Endodermal cell (in vitro differentiated cells): ENCODE measurements around the gene CRYGS. TPM values are rescaled to one million over a fixed set of nuclear protein-coding genes. Genes with fewer than 3 reads are reported as not detected.

Source experiments
- DNase-seq: peaks from one replicate; pipeline ENCODE4 v3.0.0-alpha.2; 2017
- H3K27ac ChIP-seq: 2 replicates; pipeline ENCODE4 v1.5.1; 2013; ENCODE audit warnings: mild to moderate bottlenecking, low read depth, low read length, moderate library complexity
- H3K27me3 ChIP-seq: 2 replicates; pipeline ENCODE4 v1.6.1; 2013; ENCODE audit warnings: mild to moderate bottlenecking, low read length, moderate library complexity; ENCODE audit not compliant: insufficient read depth, control insufficient read depth, poor library complexity, severe bottlenecking
- H3K36me3 ChIP-seq: 2 replicates; pipeline ENCODE4 v1.7.0; 2013; ENCODE audit warnings: mild to moderate bottlenecking, low read length, moderate library complexity; ENCODE audit not compliant: control insufficient read depth, insufficient read depth
- H3K4me1 ChIP-seq: one replicate; pipeline ENCODE4 v1.7.0; 2013; ENCODE audit warnings: low read length; ENCODE audit not compliant: control insufficient read depth, insufficient read depth
- H3K4me3 ChIP-seq: 2 replicates; pipeline ENCODE4 v1.5.1; 2013; ENCODE audit warnings: mild to moderate bottlenecking, low read length, moderate library complexity
- H3K9ac ChIP-seq: 2 replicates; pipeline ENCODE4 v1.6.1; 2013; ENCODE audit warnings: mild to moderate bottlenecking, low read length, moderate library complexity; ENCODE audit not compliant: poor library complexity, severe bottlenecking; ENCODE audit errors: extremely low read depth
- H3K9me3 ChIP-seq: 2 replicates; pipeline ENCODE4 v1.6.1; 2013; ENCODE audit warnings: mild to moderate bottlenecking, low read length, moderate library complexity; ENCODE audit not compliant: control insufficient read depth
- H3K27ac Mint-ChIP-seq: 2 replicates; pipeline ENCODE4 v1.8.0; 2020; ENCODE audit warnings: mixed read lengths
- H3K27me3 Mint-ChIP-seq: 2 replicates; pipeline ENCODE4 v1.8.0; 2021; ENCODE audit warnings: mild to moderate bottlenecking, mixed read lengths; ENCODE audit not compliant: insufficient read depth
- H3K36me3 Mint-ChIP-seq: 2 replicates; pipeline ENCODE4 v1.8.0; 2020; ENCODE audit warnings: low read depth, mixed read lengths
- H3K4me1 Mint-ChIP-seq: 2 replicates; pipeline ENCODE4 v1.8.0; 2020; ENCODE audit warnings: mixed read lengths
- H3K4me3 Mint-ChIP-seq: 2 replicates; pipeline ENCODE4 v1.8.0; 2020; ENCODE audit warnings: mild to moderate bottlenecking, moderate library complexity, mixed read lengths
- H3K9me3 Mint-ChIP-seq: 2 replicates; pipeline ENCODE4 v1.8.0; 2020; ENCODE audit warnings: mild to moderate bottlenecking, mixed read lengths
- CTCF ChIP-seq: fragments of 200-600 bp; sonication (generic); conservative IDR thresholded peaks from 2 replicates; pipeline ENCODE4 v1.5.0; 2021; ENCODE audit warnings: antibody characterized with exemption, mild to moderate bottlenecking
- WGBS, 2 experiments: methylation state at CpG; one replicate each; pipeline versions ENCODE4 v1.1.5 to v1.1.7; 2013; ENCODE audit warnings: missing lambda C conversion rate in 2 of 2, mixed read lengths in 1 of 2; ENCODE audit not compliant: insufficient coverage in 1 of 2, insufficient read length in 1 of 2; 5-methylcytosine and 5-hydroxymethylcytosine counted together
- total RNA-seq, 2 donors: library from RNA; stranded (reverse); fragmentation: NEBNext Ultra II Directional in 1 of 2; extraction: Animal tissue kit (Norgen Biotek cat#: 25700) in 1 of 2; gene quantifications; 2 replicates in 1 of 2; 3 replicates in 1 of 2; pipeline ENCODE4 v1.2.1, GENCODE V29; 2021

The CRYGS gene
- total RNA-seq, 2 donors from 2014 or later = 2.0 to 2.4 TPM

GRCh38 chr3:186517218-186517617, 27.0 kb downstream of the CRYGS start:
- Histone ChIP-seq H3K27ac (no peak overlapping the region), H3K9ac (no peak overlapping the region), H3K4me1 (no peaks in the 10 kb centered on the region), H3K9me3 (no peaks in the 10 kb centered on the region), H3K36me3 (no peaks in the 10 kb centered on the region), H3K27me3 (no peaks in the 10 kb centered on the region), H3K4me3 (no peak overlapping the region)
- no peak for TF ChIP-seq CTCF
- no peak overlapping the region for H3K4me3 Mint-ChIP-seq
- H3K27ac Mint-ChIP-seq = no peak overlapping the region
- no peaks in the 10 kb centered on the region for H3K9me3 Mint-ChIP-seq
- no peaks in the 10 kb centered on the region for H3K4me1 Mint-ChIP-seq
- no peaks in the 10 kb centered on the region for H3K36me3 Mint-ChIP-seq
- no peak for DNase-seq
- H3K27me3 Mint-ChIP-seq = peaks cover 10% of the 10 kb centered on the region
- WGBS, 2 experiments = 92 to 98% methylated on average over 4 of the region's 4 CpGs

- Histone ChIP-seq H3K27ac (no peak overlapping the region), H3K27me3 (no peaks in the 10 kb centered on the region), H3K9me3 (no peaks in the 10 kb centered on the region), H3K9ac (no peak overlapping the region), H3K4me1 (no peaks in the 10 kb centered on the region), H3K4me3 (no peak overlapping the region), H3K36me3 (no peaks in the 10 kb centered on the region)
- 92 to 93% methylated on average over 2 of the region's 2 CpGs for WGBS, 2 experiments
- Mint-ChIP-seq H3K36me3 (no peaks in the 10 kb centered on the region), H3K27me3 (peaks cover 12% of the 10 kb centered on the region), H3K4me3 (no peak overlapping the region), H3K27ac (no peak overlapping the region), H3K9me3 (no peaks in the 10 kb centered on the region), H3K4me1 (no peaks in the 10 kb centered on the region)
- TF ChIP-seq CTCF = no peak
- no peak for DNase-seq
Observed at GRCh38 chr3:186516646-186517045, 27.5 kb downstream of the CRYGS start.

GRCh38 chr3:186515125-186515524, 29.1 kb downstream of the CRYGS start:
- Histone ChIP-seq H3K9ac (no peak overlapping the region), H3K27me3 (no peaks in the 10 kb centered on the region), H3K4me3 (no peak overlapping the region), H3K36me3 (no peaks in the 10 kb centered on the region), H3K4me1 (no peaks in the 10 kb centered on the region), H3K27ac (no peak overlapping the region), H3K9me3 (no peaks in the 10 kb centered on the region)
- no peak overlapping the region for H3K27ac Mint-ChIP-seq
- DNase-seq = no peak
- no peak for TF ChIP-seq CTCF
- no peaks in the 10 kb centered on the region for H3K9me3 Mint-ChIP-seq
- no peaks in the 10 kb centered on the region for H3K4me1 Mint-ChIP-seq
- peaks cover 7% of the 10 kb centered on the region for H3K27me3 Mint-ChIP-seq
- H3K36me3 Mint-ChIP-seq = no peaks in the 10 kb centered on the region
- 87 to 100% methylated on average over 1 to 4 of the region's 4 CpGs for WGBS, 2 experiments
- H3K4me3 Mint-ChIP-seq = no peak overlapping the region
